ENCODE measurements around the gene PFN3.

Gene PFN3

GRCh38 chr5:177402271-177403043 lies 2.0 kb upstream of the PFN3 start:
- H3K4me3 ChIP-seq (ENCODE audit: low read depth, low read length), result peak overlapping the region; percentile 60
- no peaks in the 10 kb centered on the region for H3K36me3 ChIP-seq (ENCODE audit: control insufficient read depth, insufficient read depth, low read length)
- H3K9me3 ChIP-seq (ENCODE audit: control insufficient read depth, insufficient read depth, low read depth, low read length), result no peaks in the 10 kb centered on the region
- H3K4me1 ChIP-seq (ENCODE audit: control insufficient read depth, insufficient read depth, low read length), result peaks cover 14% of the 10 kb centered on the region
- H3K27me3 ChIP-seq (ENCODE audit: control insufficient read depth, insufficient read depth, low read length), result peaks cover 81% of the 10 kb centered on the region
- H3K9ac ChIP-seq (ENCODE audit: low read length), result peak overlapping the region; percentile 27
- H3K27ac ChIP-seq (ENCODE audit: low read depth, low read length), result no peak overlapping the region

GRCh38 chr5:177397875-177398390 lies 2.5 kb downstream of the PFN3 start:
- Histone ChIP-seq H3K4me1 (ENCODE audit: control insufficient read depth, insufficient read depth, low read length) (peaks cover 16% of the 10 kb centered on the region), H3K4me3 (ENCODE audit: low read depth, low read length) (no peak overlapping the region), H3K9ac (ENCODE audit: low read length) (no peak overlapping the region), H3K9me3 (ENCODE audit: control insufficient read depth, insufficient read depth, low read depth, low read length) (no peaks in the 10 kb centered on the region), H3K27me3 (ENCODE audit: control insufficient read depth, insufficient read depth, low read length) (peaks cover 44% of the 10 kb centered on the region), H3K27ac (ENCODE audit: low read depth, low read length) (no peak overlapping the region), H3K36me3 (ENCODE audit: control insufficient read depth, insufficient read depth, low read length) (no peaks in the 10 kb centered on the region)

GRCh38 chr5:177396807-177397206 lies 3.7 kb downstream of the PFN3 start:
- Histone ChIP-seq H3K4me3 (ENCODE audit: low read depth, low read length) (no peak overlapping the region), H3K36me3 (ENCODE audit: control insufficient read depth, insufficient read depth, low read length) (no peaks in the 10 kb centered on the region), H3K9ac (ENCODE audit: low read length) (no peak overlapping the region), H3K27ac (ENCODE audit: low read depth, low read length) (no peak overlapping the region), H3K27me3 (ENCODE audit: control insufficient read depth, insufficient read depth, low read length) (peaks cover 34% of the 10 kb centered on the region), H3K9me3 (ENCODE audit: control insufficient read depth, insufficient read depth, low read depth, low read length) (no peaks in the 10 kb centered on the region), H3K4me1 (ENCODE audit: control insufficient read depth, insufficient read depth, low read length) (peaks cover 10% of the 10 kb centered on the region)

GRCh38 chr5:177396078-177396477 lies 4.4 kb downstream of the PFN3 start:
- H3K9me3 ChIP-seq (ENCODE audit: control insufficient read depth, insufficient read depth, low read depth, low read length), result no peaks in the 10 kb centered on the region
- no peaks in the 10 kb centered on the region for H3K36me3 ChIP-seq (ENCODE audit: control insufficient read depth, insufficient read depth, low read length)
- no peak overlapping the region for H3K9ac ChIP-seq (ENCODE audit: low read length)
- H3K4me1 ChIP-seq (ENCODE audit: control insufficient read depth, insufficient read depth, low read length), result peaks cover 10% of the 10 kb centered on the region
- H3K4me3 ChIP-seq (ENCODE audit: low read depth, low read length), result no peak overlapping the region
- H3K27ac ChIP-seq (ENCODE audit: low read depth, low read length), result no peak overlapping the region
- H3K27me3 ChIP-seq (ENCODE audit: control insufficient read depth, insufficient read depth, low read length), result peaks cover 33% of the 10 kb centered on the region

- Histone ChIP-seq H3K27ac (ENCODE audit: low read depth, low read length) (no peak overlapping the region), H3K36me3 (ENCODE audit: control insufficient read depth, insufficient read depth, low read length) (no peaks in the 10 kb centered on the region), H3K4me3 (ENCODE audit: low read depth, low read length) (no peak overlapping the region), H3K9me3 (ENCODE audit: control insufficient read depth, insufficient read depth, low read depth, low read length) (no peaks in the 10 kb centered on the region), H3K27me3 (ENCODE audit: control insufficient read depth, insufficient read depth, low read length) (peaks cover 28% of the 10 kb centered on the region), H3K9ac (ENCODE audit: low read length) (no peak overlapping the region), H3K4me1 (ENCODE audit: control insufficient read depth, insufficient read depth, low read length) (peaks cover 23% of the 10 kb centered on the region)
Observed at GRCh38 chr5:177393990-177394389, 6.5 kb downstream of the PFN3 start.

- no peaks in the 10 kb centered on the region for H3K9me3 ChIP-seq (ENCODE audit: control insufficient read depth, insufficient read depth, low read depth, low read length)
- no peak overlapping the region for H3K27ac ChIP-seq (ENCODE audit: low read depth, low read length)
- no peaks in the 10 kb centered on the region for H3K36me3 ChIP-seq (ENCODE audit: control insufficient read depth, insufficient read depth, low read length)
- H3K4me1 ChIP-seq (ENCODE audit: control insufficient read depth, insufficient read depth, low read length), result peaks cover 28% of the 10 kb centered on the region
- H3K4me3 ChIP-seq (ENCODE audit: low read depth, low read length), result no peak overlapping the region
- H3K27me3 ChIP-seq (ENCODE audit: control insufficient read depth, insufficient read depth, low read length), result peaks cover 35% of the 10 kb centered on the region
- H3K9ac ChIP-seq (ENCODE audit: low read length), result no peak overlapping the region
Observed at GRCh38 chr5:177393206-177393765, 7.2 kb downstream of the PFN3 start.

GRCh38 chr5:177392765-177393164 lies 7.7 kb downstream of the PFN3 start:
- H3K4me1 ChIP-seq (ENCODE audit: control insufficient read depth, insufficient read depth, low read length), result peaks cover 28% of the 10 kb centered on the region
- no peak overlapping the region for H3K27ac ChIP-seq (ENCODE audit: low read depth, low read length)
- H3K9ac ChIP-seq (ENCODE audit: low read length), result no peak overlapping the region
- no peak overlapping the region for H3K4me3 ChIP-seq (ENCODE audit: low read depth, low read length)
- peaks cover 34% of the 10 kb centered on the region for H3K27me3 ChIP-seq (ENCODE audit: control insufficient read depth, insufficient read depth, low read length)
- no peaks in the 10 kb centered on the region for H3K9me3 ChIP-seq (ENCODE audit: control insufficient read depth, insufficient read depth, low read depth, low read length)
- H3K36me3 ChIP-seq (ENCODE audit: control insufficient read depth, insufficient read depth, low read length), result no peaks in the 10 kb centered on the region

GRCh38 chr5:177390363-177391300 lies 9.8 kb downstream of the PFN3 start:
- Histone ChIP-seq H3K27me3 (ENCODE audit: control insufficient read depth, insufficient read depth, low read length) (peaks cover 27% of the 10 kb centered on the region), H3K4me1 (ENCODE audit: control insufficient read depth, insufficient read depth, low read length) (peaks cover 23% of the 10 kb centered on the region), H3K9ac (ENCODE audit: low read length) (no peak overlapping the region), H3K27ac (ENCODE audit: low read depth, low read length) (no peak overlapping the region), H3K4me3 (ENCODE audit: low read depth, low read length) (no peak overlapping the region), H3K36me3 (ENCODE audit: control insufficient read depth, insufficient read depth, low read length) (no peaks in the 10 kb centered on the region), H3K9me3 (ENCODE audit: control insufficient read depth, insufficient read depth, low read depth, low read length) (no peaks in the 10 kb centered on the region)

- H3K36me3 ChIP-seq (ENCODE audit: control insufficient read depth, insufficient read depth, low read length), result no peaks in the 10 kb centered on the region
- no peak overlapping the region for H3K4me3 ChIP-seq (ENCODE audit: low read depth, low read length)
- no peaks in the 10 kb centered on the region for H3K9me3 ChIP-seq (ENCODE audit: control insufficient read depth, insufficient read depth, low read depth, low read length)
- H3K27me3 ChIP-seq (ENCODE audit: control insufficient read depth, insufficient read depth, low read length), result peaks cover 27% of the 10 kb centered on the region
- H3K4me1 ChIP-seq (ENCODE audit: control insufficient read depth, insufficient read depth, low read length), result peaks cover 23% of the 10 kb centered on the region
- no peak overlapping the region for H3K27ac ChIP-seq (ENCODE audit: low read depth, low read length)
- no peak overlapping the region for H3K9ac ChIP-seq (ENCODE audit: low read length)
Observed at GRCh38 chr5:177389241-177390169, 11.0 kb downstream of the PFN3 start.

- Histone ChIP-seq H3K9ac (ENCODE audit: low read length) (no peak overlapping the region), H3K4me3 (ENCODE audit: low read depth, low read length) (no peak overlapping the region), H3K9me3 (ENCODE audit: control insufficient read depth, insufficient read depth, low read depth, low read length) (no peaks in the 10 kb centered on the region), H3K36me3 (ENCODE audit: control insufficient read depth, insufficient read depth, low read length) (no peaks in the 10 kb centered on the region), H3K4me1 (ENCODE audit: control insufficient read depth, insufficient read depth, low read length) (peaks cover 17% of the 10 kb centered on the region), H3K27ac (ENCODE audit: low read depth, low read length) (no peak overlapping the region), H3K27me3 (ENCODE audit: control insufficient read depth, insufficient read depth, low read length) (peaks cover 35% of the 10 kb centered on the region)
Observed at GRCh38 chr5:177388521-177389052, 11.9 kb downstream of the PFN3 start.

Measured in HUES6 (cell line).